ENCODE data around the gene PKM. TPM values are rescaled to one million over a fixed set of nuclear protein-coding genes. Genes with fewer than 3 reads are reported as not detected.

The PKM gene
- total RNA-seq, 1 experiment from 2014 or later: 1,026 TPM

DNA sequence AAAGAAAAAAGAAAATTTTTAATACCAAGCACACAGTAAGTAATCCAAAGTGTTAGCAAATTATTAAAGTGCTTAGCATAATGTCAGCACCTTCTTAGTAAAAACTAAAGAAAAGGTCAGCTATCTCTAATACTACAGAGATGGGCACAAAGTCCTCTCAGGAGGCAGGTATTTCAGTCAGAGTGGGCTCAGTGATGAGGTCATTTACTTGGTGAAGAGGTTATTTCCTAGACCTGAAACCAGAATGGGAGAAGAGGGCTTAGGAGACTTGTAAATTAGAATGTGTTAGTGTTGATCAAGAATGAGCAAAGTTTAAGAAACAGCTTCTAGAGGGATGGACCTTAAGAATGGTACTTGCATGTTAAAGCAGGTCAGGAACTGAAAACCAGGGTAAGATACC lies 8.7 kb upstream of the PKM start:
- Histone ChIP-seq H3K9me3 (ENCODE audit: control insufficient read depth, low read depth, low read length) (no peaks in the 10 kb centered on the region), H4K20me1 (ENCODE audit: control insufficient read depth, insufficient read depth, insufficient read length) (no peaks in the 10 kb centered on the region), H3T11ph (ENCODE audit: low read length) (no peak overlapping the region)

More for the DNA sequence above, 8.7 kb upstream of the PKM start:
- peaks cover 29 to 47% (median 38%) of the 10 kb centered on the region in 3 experiments for H3K36me3 Mint-ChIP-seq (ENCODE audit: insufficient read depth in 1 of 3, low read depth in 3 of 3)
- H3K4me3 Mint-ChIP-seq: no peak overlapping the region
- no peak overlapping the region for H3K9ac ChIP-seq (ENCODE audit: extremely low read depth, insufficient read length, low read length)
- no peak overlapping the region for H4K5ac ChIP-seq (ENCODE audit: insufficient read length, low read depth, low read length)
- H3K9me3 Mint-ChIP-seq: no peaks in the 10 kb centered on the region; a peak in 1 of 5 replicates
- H3K56ac ChIP-seq (ENCODE audit: insufficient read length, low read depth, low read length): no peak overlapping the region
- H3K79me1 ChIP-seq (ENCODE audit: insufficient read depth, low read depth, low read length, poor library complexity, severe bottlenecking): no peaks in the 10 kb centered on the region
- no peaks in the 10 kb centered on the region for H3K23me2 ChIP-seq (ENCODE audit: insufficient read length, low read depth, low read length, poor library complexity, severe bottlenecking)
- no peak overlapping the region for H3K18ac ChIP-seq (ENCODE audit: insufficient read length, low read depth, low read length)
- no peak overlapping the region for H4K8ac ChIP-seq (replicated peaks; ENCODE audit: insufficient read length, low read depth, low read length)
- DNase-seq: no peak
- no peak overlapping the region for H2BK120ac ChIP-seq (ENCODE audit: low read depth, low read length, poor library complexity, severe bottlenecking)
- no peak overlapping the region for H2BK5ac ChIP-seq (ENCODE audit: insufficient read length, low read length)
- TF ChIP-seq, protein P1, sequence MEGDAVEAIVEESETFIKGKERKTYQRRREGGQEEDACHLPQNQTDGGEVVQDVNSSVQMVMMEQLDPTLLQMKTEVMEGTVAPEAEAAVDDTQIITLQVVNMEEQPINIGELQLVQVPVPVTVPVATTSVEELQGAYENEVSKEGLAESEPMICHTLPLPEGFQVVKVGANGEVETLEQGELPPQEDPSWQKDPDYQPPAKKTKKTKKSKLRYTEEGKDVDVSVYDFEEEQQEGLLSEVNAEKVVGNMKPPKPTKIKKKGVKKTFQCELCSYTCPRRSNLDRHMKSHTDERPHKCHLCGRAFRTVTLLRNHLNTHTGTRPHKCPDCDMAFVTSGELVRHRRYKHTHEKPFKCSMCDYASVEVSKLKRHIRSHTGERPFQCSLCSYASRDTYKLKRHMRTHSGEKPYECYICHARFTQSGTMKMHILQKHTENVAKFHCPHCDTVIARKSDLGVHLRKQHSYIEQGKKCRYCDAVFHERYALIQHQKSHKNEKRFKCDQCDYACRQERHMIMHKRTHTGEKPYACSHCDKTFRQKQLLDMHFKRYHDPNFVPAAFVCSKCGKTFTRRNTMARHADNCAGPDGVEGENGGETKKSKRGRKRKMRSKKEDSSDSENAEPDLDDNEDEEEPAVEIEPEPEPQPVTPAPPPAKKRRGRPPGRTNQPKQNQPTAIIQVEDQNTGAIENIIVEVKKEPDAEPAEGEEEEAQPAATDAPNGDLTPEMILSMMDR (conservative IDR thresholded peaks at IDR 0.05): no peak
- no peak overlapping the region for H3K4me2 ChIP-seq (ENCODE audit: insufficient read depth, insufficient read length, low read length)
- peaks cover 8% of the 10 kb centered on the region; the same call in 1 of the 2 replicates for H3K4me1 ChIP-seq (ENCODE audit: insufficient read depth, low read length)
- peaks cover 6% of the 10 kb centered on the region; the same call in 1 of the 2 replicates for H3K27me3 ChIP-seq (ENCODE audit: insufficient read depth, low read length)
- no peak overlapping the region for H3K27ac Mint-ChIP-seq
- H3K4ac ChIP-seq (ENCODE audit: low read depth, low read length): no peak overlapping the region
- no peak overlapping the region for H2BK15ac ChIP-seq (ENCODE audit: low read depth, low read length)
- H3K79me2 ChIP-seq (ENCODE audit: insufficient read depth, low read length): no peaks in the 10 kb centered on the region
- H2BK12ac ChIP-seq (ENCODE audit: insufficient read length, low read depth, low read length): no peak overlapping the region
- no peak overlapping the region for H2AK5ac ChIP-seq (ENCODE audit: insufficient read length, low read length)
- H2BK20ac ChIP-seq (ENCODE audit: low read depth, low read length, poor library complexity, severe bottlenecking): no peak overlapping the region
- H3K14ac ChIP-seq (ENCODE audit: insufficient read depth, low read length): no peak overlapping the region
- no peak overlapping the region for H4K91ac ChIP-seq (ENCODE audit: insufficient read length, low read depth, low read length)
- no peak overlapping the region for H3K27ac ChIP-seq (ENCODE audit: insufficient read length, low read depth, low read length)
- H3K27me3 Mint-ChIP-seq (ENCODE audit: low read depth): peaks cover 100% of the 10 kb centered on the region
- no peak overlapping the region for H2AFZ ChIP-seq (ENCODE audit: low read length)
- H3K23ac ChIP-seq (ENCODE audit: insufficient read length, low read depth, low read length): no peak overlapping the region
- H3K4me1 Mint-ChIP-seq: peaks cover 27 to 32% of the 10 kb centered on the region in 2 experiments
